OCI-LY1 (cell line): ENCODE results near the gene LONRF3.

Source experiments
- H2AFZ ChIP-seq: fragments of 200-600 bp; sonication (generic), shearing (Covaris generic); 2 replicates; pipeline ENCODE4 v1.6.0; 2014; ENCODE audit warnings: antibody characterized with exemption, mild to moderate bottlenecking, low read length
- H3F3A ChIP-seq: fragments of 200-600 bp; sonication (generic), shearing (Covaris generic); 2 replicates; pipeline ENCODE4 v1.6.0; 2014; ENCODE audit warnings: mild to moderate bottlenecking, antibody characterized with exemption, low read length, moderate library complexity; ENCODE audit not compliant: insufficient read depth
- H3K27ac ChIP-seq: fragments of 200-600 bp; sonication (generic); 2 replicates; pipeline ENCODE4 v1.5.1; 2014; ENCODE audit warnings: low read length, mixed run types, mild to moderate bottlenecking, low read depth; ENCODE audit not compliant: poor library complexity, severe bottlenecking
- H3K27me3 ChIP-seq: fragments of 200-600 bp; sonication (generic); 2 replicates; pipeline ENCODE4 v1.6.0; 2014; ENCODE audit warnings: antibody characterized with exemption, mild to moderate bottlenecking, low read length, moderate library complexity; ENCODE audit not compliant: insufficient read depth
- H3K36me3 ChIP-seq: fragments of 200-600 bp; sonication (generic); 2 replicates; pipeline ENCODE4 v1.6.1; 2014; ENCODE audit warnings: mild to moderate bottlenecking, antibody characterized with exemption, low read length, moderate library complexity, mixed read lengths; ENCODE audit not compliant: insufficient read depth
- H3K4me1 ChIP-seq: fragments of 200-600 bp; sonication (generic); 2 replicates; pipeline ENCODE4 v1.5.1; 2014; ENCODE audit warnings: mild to moderate bottlenecking, low read length, moderate library complexity; ENCODE audit not compliant: insufficient read depth, severe bottlenecking
- H3K4me2 ChIP-seq: fragments of 200-600 bp; sonication (generic), shearing (Covaris generic); 2 replicates; pipeline ENCODE4 v1.6.1; 2014; ENCODE audit warnings: low read length
- H3K4me3 ChIP-seq: fragments of 200-600 bp; sonication (generic); 2 replicates; pipeline ENCODE4 v1.5.1; 2014; ENCODE audit warnings: low read length, low read depth, mild to moderate bottlenecking, mixed read lengths; ENCODE audit not compliant: poor library complexity, severe bottlenecking
- H3K79me2 ChIP-seq: fragments of 200-600 bp; shearing (Covaris generic); 2 replicates; pipeline ENCODE4 v1.6.1; 2016; ENCODE audit warnings: mixed run types, low read length, mixed read lengths; ENCODE audit not compliant: insufficient read depth
- H3K9ac ChIP-seq: fragments of 200-600 bp; sonication (generic), shearing (Covaris generic); 2 replicates; pipeline ENCODE4 v1.6.1; 2014; ENCODE audit warnings: mild to moderate bottlenecking, low read length, mixed read lengths
- H3K9me2 ChIP-seq: fragments of 200-600 bp; sonication (generic), shearing (Covaris generic); 2 replicates; pipeline ENCODE4 v1.6.1; 2014; ENCODE audit warnings: low read depth, mild to moderate bottlenecking, low read length, mixed read lengths
- H3K9me3 ChIP-seq: fragments of 200-600 bp; shearing (Covaris generic); 2 replicates; pipeline ENCODE4 v1.6.1; 2014; ENCODE audit warnings: low read length, mixed read lengths
- H4K20me1 ChIP-seq: fragments of 200-600 bp; sonication (generic), shearing (Covaris generic); 2 replicates; pipeline ENCODE4 v1.6.0; 2016; ENCODE audit warnings: mild to moderate bottlenecking, low read length; ENCODE audit not compliant: insufficient read depth
- EZH2 ChIP-seq: fragments of 200-600 bp; sonication (generic), shearing (Covaris generic); IDR thresholded peaks from 2 replicates; pipeline ENCODE4 v1.8.0; 2017; ENCODE audit warnings: borderline replicate concordance, mixed run types, mild to moderate bottlenecking, antibody characterized with exemption, low read length, moderate library complexity, mixed read lengths
- TF ChIP-seq, protein P1 (sequence below): fragments of 200-600 bp; sonication (generic), shearing (Covaris generic); IDR thresholded peaks from 2 replicates; pipeline ENCODE4 v1.5.1; 2017; ENCODE audit warnings: mild to moderate bottlenecking, antibody characterized with exemption, low read length, moderate library complexity, mixed read lengths

LONRF3 gene

GRCh38 chrX:118974088-118974907 lies at the start of gene LONRF3:
TSS of gene LONRF3 (plus strand) at chrX:118974618. CDS start at chrX:118974781, 163 bp downstream.
- peak within 1 kb of the TSS; percentile 77 for H3K4me3 ChIP-seq
- H3K4me2 ChIP-seq: peak within 1 kb of the TSS; percentile 72
- peaks cover 10% of the 10 kb centered on the region for H3K4me1 ChIP-seq
- no peaks in the 10 kb centered on the region for H3K27me3 ChIP-seq
- no peaks in the 10 kb centered on the region for H3K79me2 ChIP-seq
- H3F3A ChIP-seq: no peaks in the 10 kb centered on the region
- no peaks in the 10 kb centered on the region for H3K9me3 ChIP-seq
- TF ChIP-seq, protein P1, sequence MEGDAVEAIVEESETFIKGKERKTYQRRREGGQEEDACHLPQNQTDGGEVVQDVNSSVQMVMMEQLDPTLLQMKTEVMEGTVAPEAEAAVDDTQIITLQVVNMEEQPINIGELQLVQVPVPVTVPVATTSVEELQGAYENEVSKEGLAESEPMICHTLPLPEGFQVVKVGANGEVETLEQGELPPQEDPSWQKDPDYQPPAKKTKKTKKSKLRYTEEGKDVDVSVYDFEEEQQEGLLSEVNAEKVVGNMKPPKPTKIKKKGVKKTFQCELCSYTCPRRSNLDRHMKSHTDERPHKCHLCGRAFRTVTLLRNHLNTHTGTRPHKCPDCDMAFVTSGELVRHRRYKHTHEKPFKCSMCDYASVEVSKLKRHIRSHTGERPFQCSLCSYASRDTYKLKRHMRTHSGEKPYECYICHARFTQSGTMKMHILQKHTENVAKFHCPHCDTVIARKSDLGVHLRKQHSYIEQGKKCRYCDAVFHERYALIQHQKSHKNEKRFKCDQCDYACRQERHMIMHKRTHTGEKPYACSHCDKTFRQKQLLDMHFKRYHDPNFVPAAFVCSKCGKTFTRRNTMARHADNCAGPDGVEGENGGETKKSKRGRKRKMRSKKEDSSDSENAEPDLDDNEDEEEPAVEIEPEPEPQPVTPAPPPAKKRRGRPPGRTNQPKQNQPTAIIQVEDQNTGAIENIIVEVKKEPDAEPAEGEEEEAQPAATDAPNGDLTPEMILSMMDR: no peak
- TF ChIP-seq EZH2: no peak
- H2AFZ ChIP-seq: no peak within 1 kb of the TSS
- H3K9ac ChIP-seq: peak within 1 kb of the TSS; percentile 83
- no peaks in the 10 kb centered on the region for H4K20me1 ChIP-seq
- no peaks in the 10 kb centered on the region for H3K9me2 ChIP-seq
- peak within 1 kb of the TSS; percentile 64 for H3K27ac ChIP-seq
- peaks cover 4% of the 10 kb centered on the region; the same call in 1 of the 2 replicates for H3K36me3 ChIP-seq

DNA sequence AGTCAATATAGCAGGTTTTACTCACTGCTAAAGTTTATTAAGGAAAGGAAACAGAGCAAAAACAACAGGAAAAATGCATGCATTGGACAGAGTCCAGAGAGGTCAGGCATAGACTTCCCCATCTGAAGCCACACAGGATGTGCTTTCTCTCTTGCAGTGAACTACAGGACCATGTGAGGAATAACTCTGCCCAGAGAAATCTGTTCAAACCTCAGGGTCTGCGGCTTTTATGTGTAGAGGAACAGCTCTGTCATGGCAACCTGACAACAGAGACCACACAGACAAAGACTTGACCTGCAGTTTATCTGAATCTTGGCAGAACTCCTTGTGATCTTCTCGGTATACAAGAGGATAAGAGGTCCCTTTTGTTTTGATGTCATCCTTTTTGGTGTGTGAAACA lies 46.3 kb upstream of the LONRF3 start:
- Histone ChIP-seq H3K4me3 (no peak overlapping the region), H3K9me3 (no peaks in the 10 kb centered on the region), H3K4me2 (no peak overlapping the region), H3F3A (no peaks in the 10 kb centered on the region), H3K9me2 (no peaks in the 10 kb centered on the region), H3K36me3 (no peaks in the 10 kb centered on the region), H3K79me2 (no peaks in the 10 kb centered on the region), H4K20me1 (no peaks in the 10 kb centered on the region), H3K27ac (no peak overlapping the region), H2AFZ (no peak overlapping the region), H3K27me3 (no peaks in the 10 kb centered on the region), H3K9ac (no peak overlapping the region), H3K4me1 (no peaks in the 10 kb centered on the region)
- TF ChIP-seq, protein P1: no peak
- TF ChIP-seq EZH2: no peak

DNA sequence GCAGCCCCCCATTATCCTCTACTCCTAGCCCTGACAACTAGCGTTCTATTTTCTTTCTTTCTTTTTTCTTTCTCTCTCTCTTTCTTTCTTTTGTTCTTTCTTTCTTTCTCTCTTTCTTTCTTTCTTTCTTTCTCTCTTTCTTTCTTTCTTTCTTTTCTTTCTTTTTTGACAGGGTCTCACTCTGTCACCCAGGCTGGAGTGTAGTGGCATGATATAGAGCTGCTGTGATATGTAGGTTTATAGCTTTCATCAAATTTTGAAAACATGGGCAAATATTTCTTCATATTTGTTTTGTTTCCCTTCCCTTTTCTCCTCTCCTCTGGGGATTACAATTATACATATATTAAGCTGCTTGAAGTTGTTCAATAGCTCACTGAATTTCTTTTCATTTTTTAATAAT lies 39.1 kb upstream of the LONRF3 start:
- no peak overlapping the region for H2AFZ ChIP-seq
- no peak overlapping the region for H3K4me2 ChIP-seq
- no peaks in the 10 kb centered on the region for H3F3A ChIP-seq
- TF ChIP-seq, protein P1: no peak
- TF ChIP-seq EZH2: no peak
- H3K9ac ChIP-seq: no peak overlapping the region
- H3K4me3 ChIP-seq: no peak overlapping the region
- H3K36me3 ChIP-seq: no peaks in the 10 kb centered on the region
- H3K79me2 ChIP-seq: no peaks in the 10 kb centered on the region
- H3K9me2 ChIP-seq: no peaks in the 10 kb centered on the region
- no peaks in the 10 kb centered on the region for H3K27me3 ChIP-seq
- no peaks in the 10 kb centered on the region for H3K4me1 ChIP-seq
- H3K27ac ChIP-seq: no peak overlapping the region
- H4K20me1 ChIP-seq: no peaks in the 10 kb centered on the region
- H3K9me3 ChIP-seq: no peaks in the 10 kb centered on the region
